B cell (primary cell): ENCODE measurements around the gene PTPRM. TPM values are rescaled to one million over a fixed set of nuclear protein-coding genes. Genes with fewer than 3 reads are reported as not detected.

ENCODE experiments used
- ATAC-seq: fragments of 200-7000 bp; cut with Tn5 transposase; one replicate; pipeline ENCODE4 v1.10.0; 2021; ENCODE audit warnings: low read depth, mild to moderate bottlenecking, moderate number of reproducible peaks, moderate library complexity
- CTCF ChIA-PET: fragments of 350-600 bp; sonication (Branson Sonifier 250); formaldehyde crosslinking; loops from one replicate; lab custom pipeline; 2021; ENCODE audit warnings: antibody characterized with exemption, inconsistent platforms; lab: Charles Lee
- POLR2A ChIA-PET: fragments of 350-600 bp; sonication (Branson Sonifier 250); formaldehyde crosslinking; loops from one replicate; lab custom pipeline; 2021; ENCODE audit warnings: antibody characterized with exemption; lab: Charles Lee
- DNase-seq: peaks from one replicate; pipeline ENCODE4 v3.0.0; 2013
- H2AFZ ChIP-seq: 2 replicates; pipeline ENCODE4 v1.6.1; 2012; ENCODE audit warnings: mild to moderate bottlenecking, low read depth, low read length; ENCODE audit not compliant: insufficient read depth, poor library complexity, severe bottlenecking
- H3K27ac ChIP-seq, 2 donors: 1 replicate in 1 of 2; 2 replicates in 1 of 2; pipeline ENCODE4 v1.5.1; 2012 to 2013; ENCODE audit warnings: low read length in 2 of 2, mild to moderate bottlenecking in 2 of 2, moderate library complexity in 1 of 2
- H3K27me3 ChIP-seq, 4 experiments: fragments of 200-600 bp in 1 of 4; sonication (generic) in 1 of 4; replicated peaks in 1 of 4; 1 replicate in 2 of 4; 2 replicates in 2 of 4; pipeline versions ENCODE4 v1.6.1 to v1.7.0; 2013 to 2016; ENCODE audit warnings: low read length in 3 of 4, mild to moderate bottlenecking in 2 of 4, mixed read lengths in 1 of 4, moderate library complexity in 1 of 4; ENCODE audit not compliant: insufficient read depth in 4 of 4, control insufficient read depth in 3 of 4; ENCODE audit errors: control extremely low read depth in 1 of 4
- H3K36me3 ChIP-seq, 2 experiments: replicated peaks in 1 of 2; 1 replicate in 1 of 2; 2 replicates in 1 of 2; pipeline versions ENCODE4 v1.6.1 to v1.7.1; 2013; ENCODE audit warnings: low read length in 1 of 2; ENCODE audit not compliant: insufficient read depth in 2 of 2, control insufficient read depth in 1 of 2; ENCODE audit errors: control extremely low read depth in 1 of 2, extremely low read depth in 1 of 2
- H3K4me1 ChIP-seq, 2 donors: fragments of 200-600 bp in 1 of 2; sonication (generic) in 1 of 2; 1 replicate in 1 of 2; 2 replicates in 1 of 2; pipeline versions ENCODE4 v1.5.1 to v1.6.1; 2013 to 2017; ENCODE audit warnings: low read length in 2 of 2; ENCODE audit not compliant: control insufficient read depth in 2 of 2, insufficient read depth in 2 of 2
- H3K4me2 ChIP-seq: replicated peaks from 2 replicates; pipeline ENCODE3; 2012; ENCODE audit warnings: mild to moderate bottlenecking, low read depth, low read length; ENCODE audit not compliant: poor library complexity, severe bottlenecking
- H3K4me3 ChIP-seq, 5 experiments: fragments of 200-600 bp in 1 of 5; sonication (generic) in 1 of 5; 1 replicate in 3 of 5; 2 replicates in 2 of 5; pipeline versions ENCODE4 v1.5.1 to v1.7.0; 2011 to 2016; ENCODE audit warnings: low read length in 4 of 5, mild to moderate bottlenecking in 4 of 5, low read depth in 2 of 5, control low read depth in 1 of 5, moderate library complexity in 1 of 5; ENCODE audit not compliant: insufficient read depth in 1 of 5; ENCODE audit errors: control extremely low read depth in 1 of 5, extremely low read depth in 1 of 5
- H3K79me2 ChIP-seq: fragments of 200-600 bp; sonication (generic); one replicate; pipeline ENCODE4 v1.6.0; 2016; ENCODE audit warnings: low read length; ENCODE audit not compliant: control insufficient read depth, insufficient read depth
- H3K9ac ChIP-seq: fragments of 200-600 bp; sonication (generic); 2 replicates; pipeline ENCODE4 v1.6.1; 2017; ENCODE audit warnings: mild to moderate bottlenecking, low read length, moderate library complexity
- H3K9me3 ChIP-seq, 3 donors: one replicate each; pipeline versions ENCODE4 v1.6.1 to v1.7.1; 2013; ENCODE audit warnings: low read length in 2 of 3; ENCODE audit not compliant: control insufficient read depth in 2 of 3, insufficient read depth in 1 of 3; ENCODE audit errors: control extremely low read depth in 1 of 3
- H4K20me1 ChIP-seq: 2 replicates; pipeline ENCODE4 v1.6.0; 2012; ENCODE audit warnings: mild to moderate bottlenecking, low read length; ENCODE audit not compliant: insufficient read depth, control insufficient read depth, poor library complexity, severe bottlenecking
- H3K27ac Mint-ChIP-seq: one replicate; pipeline ENCODE4 v1.8.0; 2021; ENCODE audit warnings: mixed read lengths
- H3K27me3 Mint-ChIP-seq: one replicate; pipeline ENCODE4 v1.8.0; 2021; ENCODE audit warnings: mixed read lengths
- H3K4me1 Mint-ChIP-seq: one replicate; pipeline ENCODE4 v1.8.0; 2021; ENCODE audit warnings: mixed read lengths
- H3K4me3 Mint-ChIP-seq: one replicate; pipeline ENCODE4 v1.8.0; 2021; ENCODE audit warnings: mixed read lengths
- H3K9me3 Mint-ChIP-seq: one replicate; pipeline ENCODE4 v1.8.0; 2022; ENCODE audit warnings: mixed read lengths; ENCODE audit not compliant: insufficient read depth
- EZH2 ChIP-seq: IDR thresholded peaks from 2 replicates; pipeline ENCODE4 v1.6.1; 2012; ENCODE audit warnings: borderline replicate concordance, low read depth, mild to moderate bottlenecking, moderate library complexity, low read length; ENCODE audit not compliant: insufficient read depth, poor library complexity, severe bottlenecking
- WGBS: methylation state at CpG from one replicate; pipeline ENCODE4 v1.1.5; 2013; ENCODE audit warnings: missing lambda C conversion rate; ENCODE audit not compliant: insufficient coverage; 5-methylcytosine and 5-hydroxymethylcytosine counted together
- intact Hi-C: fragments of 100-400 bp; cut with micrococcal nuclease; formaldehyde crosslinking; loops from one replicate; pipeline ENCODE4 v1.10.0; 2022
- polyA plus RNA-seq: library from polyadenylated mRNA; depleted of rRNA; stranded (reverse); fragments of >200 nt; gene quantifications from 2 replicates; pipeline ENCODE4 v1.2.3, GENCODE V29; 2012
- total RNA-seq, 2 donors: library from RNA; stranded (reverse); fragments of 120-200 nt in 1 of 2; gene quantifications; 1 replicate in 1 of 2; 2 replicates in 1 of 2; pipeline versions ENCODE4 v1.2.3 to v1.2.4, GENCODE V29; 2013 to 2022
- TF ChIP-seq, protein P1 (sequence below): fragments of 200-600 bp; IDR thresholded peaks from one replicate; pipeline ENCODE4 v1.8.0; 2022; ENCODE audit warnings: antibody characterized with exemption, mild to moderate bottlenecking

PTPRM gene
- total and polyA plus RNA-seq, 2 donors (not counting 1 experiment from before 2014, with no cell fraction given): 0.20 to 0.89 TPM

DNA sequence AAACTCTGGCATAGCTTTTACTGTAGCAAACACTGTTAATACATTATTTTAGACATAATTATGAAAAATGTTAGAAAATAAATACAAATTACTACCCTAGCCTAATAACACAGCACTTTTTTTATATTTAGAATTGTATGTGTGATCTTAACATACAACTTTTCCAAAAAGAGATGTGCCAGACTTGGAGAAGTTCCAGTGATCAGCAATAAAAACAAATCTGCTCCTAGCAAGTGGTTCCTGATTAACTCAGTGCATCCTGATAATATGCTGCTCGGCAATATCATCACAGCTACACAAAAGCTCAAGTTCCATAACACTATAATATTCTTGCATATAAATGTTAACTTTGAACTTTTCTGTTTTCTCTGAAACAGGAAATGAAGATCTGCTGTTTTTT, 22.4 kb upstream of the PTPRM start:
- H3K79me2 ChIP-seq: no peaks in the 10 kb centered on the region
- H3K9ac ChIP-seq: no peak overlapping the region
- peaks cover 0 to 2% (median 0%) of the 10 kb centered on the region in 4 experiments for H3K27me3 ChIP-seq
- CTCF ChIA-PET: no interaction called here
- no peak overlapping the region for H3K4me3 Mint-ChIP-seq
- no peaks in the 10 kb centered on the region for H3K9me3 ChIP-seq
- no peak overlapping the region for H2AFZ ChIP-seq
- no peak overlapping the region for H3K27ac ChIP-seq
- no peaks in the 10 kb centered on the region for H3K9me3 Mint-ChIP-seq
- intact Hi-C loops: no loop called here
- no peak overlapping the region for H3K27ac Mint-ChIP-seq
- no peaks in the 10 kb centered on the region for H3K4me1 Mint-ChIP-seq
- DNase-seq: no peak
- no peaks in the 10 kb centered on the region for H3K4me1 ChIP-seq
- H3K4me2 ChIP-seq: no peak overlapping the region
- TF ChIP-seq, protein P1, sequence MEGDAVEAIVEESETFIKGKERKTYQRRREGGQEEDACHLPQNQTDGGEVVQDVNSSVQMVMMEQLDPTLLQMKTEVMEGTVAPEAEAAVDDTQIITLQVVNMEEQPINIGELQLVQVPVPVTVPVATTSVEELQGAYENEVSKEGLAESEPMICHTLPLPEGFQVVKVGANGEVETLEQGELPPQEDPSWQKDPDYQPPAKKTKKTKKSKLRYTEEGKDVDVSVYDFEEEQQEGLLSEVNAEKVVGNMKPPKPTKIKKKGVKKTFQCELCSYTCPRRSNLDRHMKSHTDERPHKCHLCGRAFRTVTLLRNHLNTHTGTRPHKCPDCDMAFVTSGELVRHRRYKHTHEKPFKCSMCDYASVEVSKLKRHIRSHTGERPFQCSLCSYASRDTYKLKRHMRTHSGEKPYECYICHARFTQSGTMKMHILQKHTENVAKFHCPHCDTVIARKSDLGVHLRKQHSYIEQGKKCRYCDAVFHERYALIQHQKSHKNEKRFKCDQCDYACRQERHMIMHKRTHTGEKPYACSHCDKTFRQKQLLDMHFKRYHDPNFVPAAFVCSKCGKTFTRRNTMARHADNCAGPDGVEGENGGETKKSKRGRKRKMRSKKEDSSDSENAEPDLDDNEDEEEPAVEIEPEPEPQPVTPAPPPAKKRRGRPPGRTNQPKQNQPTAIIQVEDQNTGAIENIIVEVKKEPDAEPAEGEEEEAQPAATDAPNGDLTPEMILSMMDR: no peak
- no peak for TF ChIP-seq EZH2
- WGBS: no CpG with 5 or more reads among the region's 1 CpG
- ATAC-seq: no peak
- no peaks in the 10 kb centered on the region for H4K20me1 ChIP-seq
- H3K4me3 ChIP-seq: no peak overlapping the region
- POLR2A ChIA-PET: no interaction called here
- H3K27me3 Mint-ChIP-seq: no peaks in the 10 kb centered on the region
- no peaks in the 10 kb centered on the region for H3K36me3 ChIP-seq

DNA sequence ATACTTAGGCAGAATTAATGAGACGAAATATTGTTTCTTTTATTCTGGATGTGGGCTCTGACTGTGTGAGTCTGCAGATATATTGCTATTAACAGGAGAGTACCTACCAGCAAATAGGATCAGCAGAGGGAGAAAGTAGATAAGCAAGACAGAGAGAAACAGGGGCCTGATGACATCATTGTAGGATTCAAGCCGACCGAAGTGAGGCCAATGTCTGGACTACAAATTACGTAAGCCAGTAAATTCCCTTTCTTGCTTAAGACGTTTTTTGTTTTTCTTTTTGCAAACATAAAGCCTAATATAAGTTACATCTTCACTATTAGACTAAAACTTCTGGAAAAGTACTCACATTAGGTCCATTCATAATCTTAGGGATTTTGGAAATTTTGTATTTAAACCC, 21.4 kb upstream of the PTPRM start:
- Histone ChIP-seq H3K9ac (no peak overlapping the region), H4K20me1 (no peaks in the 10 kb centered on the region), H3K4me2 (no peak overlapping the region), H3K27me3 (peaks cover 0 to 2% (median 0%) of the 10 kb centered on the region in 4 experiments), H3K36me3 (no peaks in the 10 kb centered on the region), H3K4me3 (no peak overlapping the region), H3K27ac (no peak overlapping the region), H3K4me1 (no peaks in the 10 kb centered on the region), H2AFZ (no peak overlapping the region), H3K9me3 (no peaks in the 10 kb centered on the region), H3K79me2 (no peaks in the 10 kb centered on the region)
- Mint-ChIP-seq H3K27me3 (no peaks in the 10 kb centered on the region), H3K9me3 (no peaks in the 10 kb centered on the region), H3K4me3 (no peak overlapping the region), H3K27ac (no peak overlapping the region), H3K4me1 (no peaks in the 10 kb centered on the region)
- no peak for TF ChIP-seq EZH2
- TF ChIP-seq, protein P1: no peak
- ChIA-PET POLR2A (no interaction called here), CTCF (no interaction called here)
- no peak for DNase-seq
- WGBS: no CpG with 5 or more reads among the region's 5 CpGs
- intact Hi-C loops: no loop called here
- ATAC-seq: no peak
